ENCODE measurements around the gene PRDM5. TPM values are rescaled to one million over a fixed set of nuclear protein-coding genes. Genes with fewer than 3 reads are reported as not detected.

Gene PRDM5
- 0.18 TPM in 1 of 2 replicates, not detected in the other for total RNA-seq

DNA sequence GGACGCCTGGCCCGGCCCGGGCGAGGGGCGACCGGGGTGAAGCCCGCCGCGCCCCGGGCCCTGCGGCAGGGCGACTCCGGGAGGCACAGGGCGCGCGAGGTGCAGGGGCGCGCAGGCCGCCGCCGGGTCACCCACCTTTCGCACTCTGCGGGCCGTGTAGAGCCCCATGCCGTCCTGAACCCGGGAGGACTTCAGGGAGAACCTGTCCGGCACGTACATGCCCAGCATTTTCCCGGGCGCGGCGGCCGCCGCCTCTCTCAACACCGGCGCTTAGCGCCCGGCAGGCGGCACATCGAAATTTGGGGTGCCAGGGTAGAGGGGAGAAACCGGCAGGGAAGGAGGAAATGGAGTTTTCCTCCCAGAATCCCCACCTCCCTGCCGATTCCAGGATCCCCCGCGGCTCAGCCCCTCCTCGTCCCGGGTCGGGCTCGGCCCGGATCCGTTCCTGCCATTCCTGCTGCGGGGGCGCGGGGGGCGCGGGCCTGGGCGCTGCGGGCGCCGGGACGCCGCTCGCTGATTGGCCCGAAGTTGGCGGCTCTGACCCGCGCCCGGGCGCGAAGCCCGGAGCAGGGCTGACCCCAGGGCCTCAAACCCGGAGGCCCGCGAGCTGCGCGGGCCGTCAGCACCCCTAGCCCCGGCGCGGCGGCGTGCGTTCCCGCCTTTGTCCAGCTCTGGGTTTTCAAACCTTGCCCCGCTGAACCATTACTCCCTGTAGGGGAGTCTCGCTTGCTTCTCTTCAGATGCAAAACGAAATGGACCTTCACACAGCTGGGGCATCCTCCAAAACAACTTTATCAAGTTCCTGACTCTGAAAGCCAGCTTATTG is at the start of gene PRDM5:
PRDM5 (minus strand) TSS at position 346 of the 826 bp plus-strand sequence; CDS start at position 228, 118 bp downstream.
- peak within 1 kb of the TSS; percentile 53 for H3K27ac Mint-ChIP-seq
- no peaks in the 10 kb centered on the region for H3K9me3 Mint-ChIP-seq
- intact Hi-C loops (cut with micrococcal nuclease), result loop anchor here (2.0 to 10.0 kb wide), 2 partner anchors 152 to 190 kb away; partner anchors contain the start of gene NDNF
- no peak for DNase-seq (ENCODE audit: low spot score)
- peak within 1 kb of the TSS; percentile 71 for H3K4me3 Mint-ChIP-seq (ENCODE audit: low read depth)
- no peaks in the 10 kb centered on the region for H3K36me3 Mint-ChIP-seq (ENCODE audit: low read depth)
- H3K27me3 Mint-ChIP-seq (ENCODE audit: low read depth), result peaks cover 61% of the 10 kb centered on the region
- peaks cover 11% of the 10 kb centered on the region for H3K4me1 Mint-ChIP-seq (ENCODE audit: low read depth)

DNA sequence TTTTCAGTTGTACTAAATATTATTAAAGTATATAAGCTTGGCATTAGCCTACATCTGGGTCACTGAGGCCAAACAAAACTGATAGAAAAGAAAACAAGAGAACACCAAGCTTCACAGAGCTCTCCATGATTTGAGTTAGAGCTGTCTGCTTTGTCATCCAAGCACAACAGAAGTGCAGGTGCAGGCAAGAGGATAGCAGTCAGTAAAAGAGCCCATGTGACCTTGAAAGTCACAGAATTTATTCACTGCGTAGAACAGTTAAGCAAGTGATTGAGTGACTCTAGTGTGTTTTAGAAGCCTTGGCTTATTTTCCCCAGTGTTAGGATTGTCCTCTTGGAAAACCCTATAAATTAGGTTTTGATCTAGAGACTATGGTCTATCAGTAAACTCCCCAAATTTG is 49.4 kb upstream of the PRDM5 start:
- intact Hi-C loops (cut with micrococcal nuclease), result no loop called here
- Mint-ChIP-seq H3K36me3 (ENCODE audit: low read depth) (no peaks in the 10 kb centered on the region), H3K4me3 (ENCODE audit: low read depth) (no peak overlapping the region), H3K4me1 (ENCODE audit: low read depth) (no peaks in the 10 kb centered on the region), H3K9me3 (no peaks in the 10 kb centered on the region), H3K27me3 (ENCODE audit: low read depth) (no peaks in the 10 kb centered on the region), H3K27ac (no peak overlapping the region)
- no peak for DNase-seq (ENCODE audit: low spot score)

DNA sequence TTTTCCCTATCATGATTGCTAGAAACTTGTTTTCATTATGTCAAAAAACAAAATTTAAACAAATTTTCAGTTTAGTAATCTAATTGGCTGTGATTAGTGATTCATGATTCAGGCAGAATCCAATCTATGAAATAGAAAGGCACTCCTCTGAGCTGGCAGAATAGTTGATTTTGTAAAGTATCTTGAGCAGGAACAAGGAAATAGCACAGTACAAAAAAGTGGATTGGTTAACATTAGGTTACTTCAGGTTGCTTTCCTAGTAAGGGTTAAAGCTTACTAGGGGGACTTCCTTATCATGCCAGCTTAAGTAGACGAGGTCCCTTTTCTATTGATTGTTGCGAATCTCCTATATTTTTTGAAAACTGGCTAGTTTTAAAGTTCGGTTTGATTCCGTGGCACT is 43.4 kb upstream of the PRDM5 start:
- intact Hi-C loops (cut with micrococcal nuclease), result no loop called here
- Mint-ChIP-seq H3K27me3 (ENCODE audit: low read depth) (peaks cover 2% of the 10 kb centered on the region), H3K27ac (no peak overlapping the region), H3K36me3 (ENCODE audit: low read depth) (no peaks in the 10 kb centered on the region), H3K4me3 (ENCODE audit: low read depth) (no peak overlapping the region), H3K4me1 (ENCODE audit: low read depth) (no peaks in the 10 kb centered on the region), H3K9me3 (no peaks in the 10 kb centered on the region)
- no peak for DNase-seq (ENCODE audit: low spot score)

DNA sequence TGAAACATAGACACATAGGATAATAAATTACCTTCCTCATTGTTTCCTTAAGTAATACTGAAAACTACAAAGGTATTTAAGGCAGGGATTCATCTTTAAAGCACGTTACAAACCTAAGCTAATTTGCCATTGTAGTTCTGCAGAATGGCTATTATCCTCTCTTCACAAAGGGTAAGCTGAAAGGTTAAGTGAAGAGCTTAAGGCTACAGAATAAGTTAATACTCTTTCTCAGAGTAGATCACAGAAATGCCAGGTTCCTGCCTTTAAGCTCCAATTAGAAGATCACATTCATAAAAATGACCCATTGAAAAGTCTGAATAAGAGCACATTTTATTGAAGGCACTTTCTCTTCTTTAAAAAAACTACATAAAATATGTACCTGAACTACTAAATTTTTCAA is 42.1 kb upstream of the PRDM5 start:
- Mint-ChIP-seq H3K27ac (no peak overlapping the region), H3K9me3 (no peaks in the 10 kb centered on the region), H3K36me3 (ENCODE audit: low read depth) (no peaks in the 10 kb centered on the region), H3K27me3 (ENCODE audit: low read depth) (peaks cover 7% of the 10 kb centered on the region), H3K4me1 (ENCODE audit: low read depth) (no peaks in the 10 kb centered on the region), H3K4me3 (ENCODE audit: low read depth) (no peak overlapping the region)
- intact Hi-C loops (cut with micrococcal nuclease), result no loop called here
- DNase-seq (ENCODE audit: low spot score), result no peak

DNA sequence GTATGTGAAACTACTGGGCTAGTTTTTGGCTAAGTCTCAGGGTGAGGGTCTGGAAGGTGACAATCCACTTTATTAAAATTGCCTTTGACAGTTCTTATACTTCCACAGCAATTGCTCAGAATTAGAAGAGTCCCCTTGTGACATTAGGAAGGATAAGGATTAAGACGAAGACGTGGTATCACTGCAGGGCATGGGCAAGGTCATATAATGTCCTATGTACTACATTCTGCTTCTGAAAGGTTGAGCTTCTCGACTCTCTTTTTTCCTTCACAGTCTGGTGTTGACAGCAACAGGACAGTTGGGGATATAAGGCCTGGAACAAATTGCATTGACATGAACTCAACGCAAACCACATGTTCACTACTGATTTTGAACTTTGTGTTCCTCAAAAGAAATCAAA is 40.9 kb upstream of the PRDM5 start:
- Mint-ChIP-seq H3K36me3 (ENCODE audit: low read depth) (no peaks in the 10 kb centered on the region), H3K9me3 (no peaks in the 10 kb centered on the region), H3K27me3 (ENCODE audit: low read depth) (peaks cover 7% of the 10 kb centered on the region), H3K27ac (no peak overlapping the region), H3K4me3 (ENCODE audit: low read depth) (no peak overlapping the region), H3K4me1 (ENCODE audit: low read depth) (no peaks in the 10 kb centered on the region)
- DNase-seq (ENCODE audit: low spot score), result no peak
- intact Hi-C loops (cut with micrococcal nuclease), result no loop called here

DNA sequence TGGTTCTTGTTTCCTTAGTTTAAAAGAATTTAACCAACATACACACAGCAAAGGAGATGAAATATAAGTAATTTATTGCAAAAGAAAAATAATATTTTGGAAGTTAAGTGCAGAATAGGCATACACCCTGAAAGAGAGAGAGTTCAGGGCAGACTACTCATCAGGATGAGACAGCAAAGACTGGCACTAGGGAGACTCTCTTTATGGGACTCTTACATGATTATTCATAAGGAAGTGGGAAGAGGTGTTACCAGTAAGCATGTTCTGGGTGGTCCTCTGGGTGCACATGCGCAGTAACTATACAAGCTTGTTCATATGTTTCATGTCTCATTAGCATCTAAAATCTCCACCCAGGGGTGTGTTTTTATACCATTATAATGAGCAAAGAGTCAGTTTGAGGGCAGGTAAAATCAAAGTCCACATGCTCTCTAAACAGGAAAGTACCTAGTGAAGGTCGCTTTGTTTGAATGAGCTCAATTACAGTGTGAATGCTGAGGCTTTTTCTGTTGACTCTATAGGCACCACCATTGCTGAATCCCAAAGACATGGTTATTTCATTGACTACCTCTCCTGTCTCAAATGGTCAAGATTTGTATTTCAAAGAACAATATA is 38.2 kb upstream of the PRDM5 start:
- no peak for DNase-seq (ENCODE audit: low spot score)
- peaks cover 7% of the 10 kb centered on the region for H3K27me3 Mint-ChIP-seq (ENCODE audit: low read depth)
- no peak overlapping the region for H3K27ac Mint-ChIP-seq
- no peak overlapping the region for H3K4me3 Mint-ChIP-seq (ENCODE audit: low read depth)
- no peaks in the 10 kb centered on the region for H3K4me1 Mint-ChIP-seq (ENCODE audit: low read depth)
- H3K36me3 Mint-ChIP-seq (ENCODE audit: low read depth), result no peaks in the 10 kb centered on the region
- intact Hi-C loops (cut with micrococcal nuclease), result no loop called here
- no peaks in the 10 kb centered on the region for H3K9me3 Mint-ChIP-seq

DNA sequence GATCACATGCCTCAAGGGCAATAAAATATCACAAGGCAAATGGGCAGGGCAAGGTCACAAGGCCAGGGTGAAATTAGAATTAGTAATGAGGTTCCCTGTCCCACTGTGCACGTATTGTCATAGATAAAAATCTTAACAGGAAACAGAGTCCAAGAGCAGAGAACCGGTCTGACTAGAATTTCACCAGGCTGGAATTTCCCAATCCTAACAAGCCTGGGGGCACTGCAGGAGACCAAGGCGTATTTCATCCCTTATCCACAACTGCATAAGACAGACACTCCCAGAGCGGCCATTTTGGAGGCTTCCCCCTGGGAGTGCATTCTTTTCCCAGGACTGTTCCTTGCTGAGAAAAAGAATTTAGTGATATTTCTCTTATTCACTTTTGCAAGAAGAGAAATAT is 25.9 kb upstream of the PRDM5 start:
- peaks cover 18% of the 10 kb centered on the region for H3K9me3 Mint-ChIP-seq
- DNase-seq (ENCODE audit: low spot score), result no peak
- no peak overlapping the region for H3K4me3 Mint-ChIP-seq (ENCODE audit: low read depth)
- H3K27ac Mint-ChIP-seq, result no peak overlapping the region
- H3K27me3 Mint-ChIP-seq (ENCODE audit: low read depth), result no peaks in the 10 kb centered on the region
- intact Hi-C loops (cut with micrococcal nuclease), result no loop called here
- no peaks in the 10 kb centered on the region for H3K4me1 Mint-ChIP-seq (ENCODE audit: low read depth)
- H3K36me3 Mint-ChIP-seq (ENCODE audit: low read depth), result no peaks in the 10 kb centered on the region

DNA sequence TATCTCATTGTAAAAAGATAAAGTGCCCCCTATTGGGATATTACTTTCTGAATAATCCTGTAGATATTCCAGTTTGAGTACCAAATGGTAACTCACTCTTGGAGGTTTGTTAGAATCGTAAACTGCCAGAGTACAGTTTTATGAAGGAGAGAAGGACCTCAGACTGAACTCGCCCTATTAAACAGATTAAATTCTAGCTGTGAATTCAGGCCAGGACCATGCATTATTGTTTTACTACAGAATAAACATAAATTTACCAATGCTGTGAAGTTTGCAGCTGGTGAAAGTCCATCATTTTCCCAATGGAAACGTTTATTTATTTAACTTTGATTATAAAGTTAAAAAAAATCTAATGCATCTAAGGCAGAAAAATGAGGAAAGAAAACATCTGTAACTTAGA is 20.2 kb upstream of the PRDM5 start:
- peaks cover 3% of the 10 kb centered on the region for H3K27me3 Mint-ChIP-seq (ENCODE audit: low read depth)
- intact Hi-C loops (cut with micrococcal nuclease), result no loop called here
- no peak for DNase-seq (ENCODE audit: low spot score)
- no peak overlapping the region for H3K27ac Mint-ChIP-seq
- H3K9me3 Mint-ChIP-seq, result peaks cover 5% of the 10 kb centered on the region
- no peak overlapping the region for H3K4me3 Mint-ChIP-seq (ENCODE audit: low read depth)
- no peaks in the 10 kb centered on the region for H3K4me1 Mint-ChIP-seq (ENCODE audit: low read depth)
- no peaks in the 10 kb centered on the region for H3K36me3 Mint-ChIP-seq (ENCODE audit: low read depth)

DNA sequence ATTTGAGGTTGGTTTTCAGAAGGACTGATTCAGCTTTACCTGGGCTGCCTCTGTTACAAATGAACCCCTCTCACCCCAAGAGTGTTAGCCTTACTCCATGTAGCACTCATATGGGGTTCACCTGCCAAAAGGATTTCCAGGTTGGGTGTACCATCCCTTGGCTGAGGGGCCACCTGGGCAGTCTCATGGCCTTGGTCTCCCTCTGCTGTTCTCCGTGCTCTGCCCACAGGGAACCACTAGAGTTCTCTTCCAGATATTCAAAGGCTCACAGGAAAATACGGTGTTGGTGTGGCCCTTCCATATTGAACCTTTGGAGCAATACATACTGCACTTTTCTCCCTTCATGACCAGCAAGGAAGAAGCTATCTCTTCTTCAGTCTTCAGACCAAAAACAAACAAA is 18.0 kb upstream of the PRDM5 start:
- H3K4me1 Mint-ChIP-seq (ENCODE audit: low read depth), result no peaks in the 10 kb centered on the region
- H3K36me3 Mint-ChIP-seq (ENCODE audit: low read depth), result no peaks in the 10 kb centered on the region
- DNase-seq (ENCODE audit: low spot score), result no peak
- H3K27me3 Mint-ChIP-seq (ENCODE audit: low read depth), result peaks cover 7% of the 10 kb centered on the region
- intact Hi-C loops (cut with micrococcal nuclease), result no loop called here
- H3K27ac Mint-ChIP-seq, result no peak overlapping the region
- H3K9me3 Mint-ChIP-seq, result no peaks in the 10 kb centered on the region
- H3K4me3 Mint-ChIP-seq (ENCODE audit: low read depth), result no peak overlapping the region

DNA sequence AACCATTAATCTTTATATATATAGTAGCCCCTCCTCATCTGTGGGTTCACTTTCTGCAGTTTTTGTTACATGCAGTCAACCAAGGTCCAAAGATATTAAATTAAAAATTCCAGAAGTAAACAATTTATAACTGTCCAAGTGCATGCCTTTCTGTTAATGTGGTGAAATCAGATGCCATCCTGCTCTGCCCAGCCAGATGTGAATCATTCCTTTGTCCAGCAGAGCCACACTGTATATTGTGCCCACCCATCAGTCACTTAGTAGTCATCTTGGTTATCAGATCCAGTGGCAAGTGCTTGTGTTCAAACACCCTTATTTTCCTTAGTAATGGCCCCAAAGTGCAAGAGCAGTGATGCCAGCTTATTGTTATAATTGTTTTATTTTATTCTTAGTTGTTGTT is 17.2 kb upstream of the PRDM5 start:
- H3K27ac Mint-ChIP-seq, result no peak overlapping the region
- intact Hi-C loops (cut with micrococcal nuclease), result no loop called here
- H3K4me3 Mint-ChIP-seq (ENCODE audit: low read depth), result no peak overlapping the region
- DNase-seq (ENCODE audit: low spot score), result no peak
- no peaks in the 10 kb centered on the region for H3K4me1 Mint-ChIP-seq (ENCODE audit: low read depth)
- H3K27me3 Mint-ChIP-seq (ENCODE audit: low read depth), result peaks cover 7% of the 10 kb centered on the region
- H3K36me3 Mint-ChIP-seq (ENCODE audit: low read depth), result no peaks in the 10 kb centered on the region
- H3K9me3 Mint-ChIP-seq, result no peaks in the 10 kb centered on the region

DNA sequence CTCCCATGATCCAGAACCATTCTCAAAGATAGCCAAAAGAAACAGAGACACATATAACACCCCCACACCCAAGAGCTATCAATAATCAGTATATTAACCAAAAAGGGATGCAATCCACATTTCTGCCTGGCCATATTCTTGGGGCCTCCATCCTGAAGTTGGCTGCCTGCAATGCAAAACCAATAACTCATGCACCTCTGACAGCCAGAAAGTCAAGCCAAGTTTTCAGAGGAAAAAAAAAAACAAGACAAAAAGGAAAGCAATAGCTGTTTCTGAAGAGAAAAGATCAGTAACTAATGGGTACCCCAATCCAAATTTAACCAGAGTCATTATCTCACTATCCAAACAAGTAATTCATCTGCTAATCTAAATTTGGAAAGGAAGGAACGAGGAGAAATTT is 7.3 kb upstream of the PRDM5 start:
- H3K9me3 Mint-ChIP-seq, result no peaks in the 10 kb centered on the region

DNA sequence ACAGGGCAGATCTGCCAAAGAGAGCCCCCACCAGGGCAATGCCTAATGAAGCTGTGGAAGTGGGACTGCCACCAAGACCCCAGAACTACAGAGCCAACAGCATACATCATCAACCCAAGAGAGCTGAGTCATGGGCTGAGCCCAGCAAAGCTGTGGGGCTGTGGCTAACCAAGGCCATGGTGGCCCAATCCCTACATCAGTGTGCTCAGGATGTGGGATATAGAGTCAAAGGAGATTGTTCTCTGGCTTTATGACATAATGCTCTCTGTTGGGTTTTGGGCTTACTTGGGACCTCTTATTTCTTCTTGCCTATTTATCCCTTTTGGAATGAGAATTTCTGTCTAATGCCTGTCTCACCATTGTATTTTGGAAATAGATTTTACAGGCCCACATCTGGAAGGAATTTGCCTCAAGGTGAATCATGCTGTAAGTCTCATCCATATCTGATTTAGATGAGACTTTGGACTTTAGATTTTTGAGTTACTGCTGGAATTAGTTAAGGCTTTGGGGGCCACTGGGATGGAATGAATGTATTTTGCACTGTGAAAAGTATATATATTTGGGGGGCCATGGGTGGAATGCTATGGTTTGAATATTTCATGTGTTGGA is 5.4 kb upstream of the PRDM5 start:
- Mint-ChIP-seq H3K9me3 (no peaks in the 10 kb centered on the region), H3K4me3 (ENCODE audit: low read depth) (no peak overlapping the region), H3K36me3 (ENCODE audit: low read depth) (no peaks in the 10 kb centered on the region), H3K27me3 (ENCODE audit: low read depth) (peaks cover 40% of the 10 kb centered on the region), H3K4me1 (ENCODE audit: low read depth) (peaks cover 3% of the 10 kb centered on the region), H3K27ac (no peak overlapping the region)
- no peak for DNase-seq (ENCODE audit: low spot score)
- intact Hi-C loops (cut with micrococcal nuclease), result loop anchor here (10.0 kb wide), 1 partner anchor 147 kb away; the partner anchor contains the start of gene NDNF

More for the DNA sequence above, 7.3 kb upstream of the PRDM5 start:
- peaks cover 35% of the 10 kb centered on the region for H3K27me3 Mint-ChIP-seq (ENCODE audit: low read depth)
- intact Hi-C loops (cut with micrococcal nuclease), result loop anchor here (10.0 kb wide), 1 partner anchor 145 kb away; the partner anchor contains the start of gene NDNF
- no peak overlapping the region for H3K27ac Mint-ChIP-seq
- H3K4me3 Mint-ChIP-seq (ENCODE audit: low read depth), result no peak overlapping the region
- no peaks in the 10 kb centered on the region for H3K36me3 Mint-ChIP-seq (ENCODE audit: low read depth)
- H3K4me1 Mint-ChIP-seq (ENCODE audit: low read depth), result no peaks in the 10 kb centered on the region
- DNase-seq (ENCODE audit: low spot score), result no peak
